Psoas muscle (tissue), 8 donors: ENCODE results near the gene FRMPD4. TPM values are rescaled to one million over a fixed set of nuclear protein-coding genes. Genes with fewer than 3 reads are reported as not detected.

ENCODE experiments used
- ATAC-seq, 4 donors: fragments of 200-7000 bp; cut with Tn5 transposase; one replicate each; pipeline ENCODE4 v1.9.1; 2020; ENCODE audit warnings: moderate library complexity in 3 of 4, mild to moderate bottlenecking in 2 of 4
- DNase-seq, 2 donors: peaks; one replicate each; pipeline ENCODE4 v3.0.0-alpha.2; 2020
- H3K27ac ChIP-seq: fragments of 200-600 bp; one replicate; pipeline ENCODE4 v1.8.0; 2022
- H3K27me3 ChIP-seq, 3 donors: fragments of 200-600 bp in 1 of 3; one replicate each; pipeline versions ENCODE4 v1.6.1 to v1.8.0; 2013 to 2022; ENCODE audit warnings: low read length in 2 of 3, mild to moderate bottlenecking in 2 of 3, moderate library complexity in 1 of 3; ENCODE audit not compliant: insufficient read depth in 3 of 3
- H3K36me3 ChIP-seq, 2 donors: fragments of 200-600 bp in 1 of 2; one replicate each; pipeline versions ENCODE4 v1.6.1 to v1.8.0; 2013 to 2022; ENCODE audit warnings: low read depth in 1 of 2, mild to moderate bottlenecking in 1 of 2, moderate library complexity in 1 of 2; ENCODE audit not compliant: insufficient read depth in 1 of 2
- H3K4me1 ChIP-seq: fragments of 200-600 bp; one replicate; pipeline ENCODE4 v1.8.0; 2022
- H3K4me3 ChIP-seq: fragments of 200-600 bp; one replicate; pipeline ENCODE4 v1.8.0; 2022; ENCODE audit warnings: mild to moderate bottlenecking
- H3K9me3 ChIP-seq: fragments of 200-600 bp; one replicate; pipeline ENCODE4 v1.8.0; 2022
- CTCF ChIP-seq: fragments of 200-600 bp; IDR thresholded peaks from one replicate; pipeline ENCODE4 v1.8.0; 2022; ENCODE audit warnings: antibody characterized with exemption
- whole genome bisulfite sequencing, 3 donors: extraction: QIAGEN DNeasy Blood & Tissue Kit; methylation state at CpG; one replicate each; pipeline versions ENCODE4 v1.1.6 to v1.1.7; 2013; 5-methylcytosine and 5-hydroxymethylcytosine counted together
- intact Hi-C, 2 donors: fragments of 100-400 bp; cut with DNase I; formaldehyde crosslinking; loops; one replicate each; pipeline versions ENCODE4 v1.11.0 to v1.14.2; 2022
- polyA plus RNA-seq, 3 donors: library from polyadenylated mRNA; stranded (reverse); fragments of 200-250 nt; gene quantifications; one replicate each; pipeline ENCODE4 v1.2.3, GENCODE V29; 2013
- total RNA-seq, 4 donors: library from RNA; stranded (reverse); fragmentation: NEBNext Ultra II Directional in 2 of 4; extraction: Animal tissue kit (Norgen Biotek cat#: 25700) in 2 of 4; gene quantifications; one replicate each; pipeline versions ENCODE4 v1.2.1 to v1.2.4, GENCODE V29; 2021 to 2023
- donor health status: healthy with polysubstance abuse.
- donor health status: DM: no; HTN: no; CAD: no; lungs with moderate emphysema.
- donor health status: Bipolar disorder and iron deficiency.
- donor health status: healthy.
- donor health status: DM: yes; HTN: yes; CAD: no.
- donor health status: DM: no; HTN: no; CAD: no.
- donor health status: DM: no; HTN: no; CAD: no.
- donor health status: DM: yes; HTN: yes; CAD: no.

Gene FRMPD4
- total and polyA plus RNA-seq, 7 donors = 0.01 to 0.79 (median 0.06) TPM; not detected in 1

- intact Hi-C loops = no loop called here
- H3K4me1 ChIP-seq = no peaks in the 10 kb centered on the region
- no peak overlapping the region for H3K4me3 ChIP-seq
- no peak overlapping the region for H3K27ac ChIP-seq
- H3K27me3 ChIP-seq = no peaks in the 10 kb centered on the region
- WGBS, 3 donors = 37 to 50% (median 46%) methylated on average over 7 of the region's 7 CpGs
- no peaks in the 10 kb centered on the region for H3K9me3 ChIP-seq
- ATAC-seq (no peak), DNase-seq (no peak)
- no peaks in the 10 kb centered on the region for H3K36me3 ChIP-seq
- TF ChIP-seq CTCF = no peak
Measured at GRCh38 chrX:12439416-12439815, 301.1 kb downstream of the FRMPD4 start.

- no peak for ATAC-seq
- Histone ChIP-seq H3K4me3 (no peak overlapping the region), H3K27me3 (no peaks in the 10 kb centered on the region), H3K4me1 (no peaks in the 10 kb centered on the region), H3K27ac (no peak overlapping the region), H3K36me3 (no peaks in the 10 kb centered on the region), H3K9me3 (no peaks in the 10 kb centered on the region)
- intact Hi-C loops = no loop called here
- TF ChIP-seq CTCF = no peak
- no peak for DNase-seq
Measured at GRCh38 chrX:12440246-12440645, 302.0 kb downstream of the FRMPD4 start.

- ATAC-seq = no peak
- H3K9me3 ChIP-seq = no peaks in the 10 kb centered on the region
- no peaks in the 10 kb centered on the region for H3K27me3 ChIP-seq
- H3K36me3 ChIP-seq = no peaks in the 10 kb centered on the region
- intact Hi-C loops = no loop called here
- H3K27ac ChIP-seq = no peak overlapping the region
- H3K4me1 ChIP-seq = no peaks in the 10 kb centered on the region
- no peak overlapping the region for H3K4me3 ChIP-seq
- WGBS, 3 donors = 32 to 50% (median 36%) methylated on average over 3 of the region's 3 CpGs
- no peak for TF ChIP-seq CTCF
- no peak for DNase-seq
Measured at GRCh38 chrX:12441381-12442128, 303.3 kb downstream of the FRMPD4 start.

- no peaks in the 10 kb centered on the region for H3K27me3 ChIP-seq
- 79 to 83% (median 83%) methylated on average over 7 of the region's 7 CpGs for WGBS, 3 donors
- no peak for TF ChIP-seq CTCF
- no peak for ATAC-seq
- no peaks in the 10 kb centered on the region for H3K4me1 ChIP-seq
- H3K27ac ChIP-seq = no peak overlapping the region
- DNase-seq = no peak
- intact Hi-C loops = no loop called here
- no peaks in the 10 kb centered on the region for H3K36me3 ChIP-seq
- H3K4me3 ChIP-seq = no peak overlapping the region
- H3K9me3 ChIP-seq = no peaks in the 10 kb centered on the region
Measured at GRCh38 chrX:12443534-12444098, 305.3 kb downstream of the FRMPD4 start.
